ENCODE measurements around the gene SHB. TPM values are rescaled to one million over a fixed set of nuclear protein-coding genes. Genes with fewer than 3 reads are reported as not detected.
A peak's percentile ranks its signal among the peaks of the same experiment; 100 is the strongest.

Gene SHB
- total and polyA plus RNA-seq, 2 experiments from 2014 or later = 20.8 to 48.3 TPM

GRCh38 chr9:37999588-38000189, 69.3 kb downstream of the SHB start:
- TF ChIP-seq EZH2phosphoT487 (IDR thresholded peaks at IDR 0.05; ENCODE audit: low read depth, severe bottlenecking, unreplicated experiment) (no peak), EZH2 (IDR thresholded peaks at IDR 0.05; ENCODE audit: borderline replicate concordance) (no peak)
- TF ChIP-seq, protein P1, sequence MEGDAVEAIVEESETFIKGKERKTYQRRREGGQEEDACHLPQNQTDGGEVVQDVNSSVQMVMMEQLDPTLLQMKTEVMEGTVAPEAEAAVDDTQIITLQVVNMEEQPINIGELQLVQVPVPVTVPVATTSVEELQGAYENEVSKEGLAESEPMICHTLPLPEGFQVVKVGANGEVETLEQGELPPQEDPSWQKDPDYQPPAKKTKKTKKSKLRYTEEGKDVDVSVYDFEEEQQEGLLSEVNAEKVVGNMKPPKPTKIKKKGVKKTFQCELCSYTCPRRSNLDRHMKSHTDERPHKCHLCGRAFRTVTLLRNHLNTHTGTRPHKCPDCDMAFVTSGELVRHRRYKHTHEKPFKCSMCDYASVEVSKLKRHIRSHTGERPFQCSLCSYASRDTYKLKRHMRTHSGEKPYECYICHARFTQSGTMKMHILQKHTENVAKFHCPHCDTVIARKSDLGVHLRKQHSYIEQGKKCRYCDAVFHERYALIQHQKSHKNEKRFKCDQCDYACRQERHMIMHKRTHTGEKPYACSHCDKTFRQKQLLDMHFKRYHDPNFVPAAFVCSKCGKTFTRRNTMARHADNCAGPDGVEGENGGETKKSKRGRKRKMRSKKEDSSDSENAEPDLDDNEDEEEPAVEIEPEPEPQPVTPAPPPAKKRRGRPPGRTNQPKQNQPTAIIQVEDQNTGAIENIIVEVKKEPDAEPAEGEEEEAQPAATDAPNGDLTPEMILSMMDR (IDR thresholded peaks at IDR 0.05; ENCODE audit: poor library complexity) = no peak
- Histone ChIP-seq H3K36me3 (replicated peaks; ENCODE audit: insufficient read depth, low read depth) (no peaks in the 10 kb centered on the region), H3K27ac (peak overlapping the region; percentile 44), H3K9me2 (replicated peaks; ENCODE audit: insufficient read depth) (no peaks in the 10 kb centered on the region), H3K9me3 (ENCODE audit: low read depth) (no peaks in the 10 kb centered on the region), H3K79me2 (peaks cover 78% of the 10 kb centered on the region), H3K4me1 (ENCODE audit: insufficient read depth) (peaks cover 37% of the 10 kb centered on the region), H3K4me3 (no peak overlapping the region), H3K27me3 (no peaks in the 10 kb centered on the region), H2AFZ (no peak overlapping the region), H4K20me1 (ENCODE audit: insufficient read depth, poor library complexity, severe bottlenecking) (no peaks in the 10 kb centered on the region), H3K4me2 (no peak overlapping the region)
- 73% methylated on average over 11 of the region's 11 CpGs for WGBS (ENCODE audit: low lambda C conversion rate, missing lambda C conversion rate)
- DNase-seq (ENCODE audit: low spot score) = peak; percentile 52

DNA sequence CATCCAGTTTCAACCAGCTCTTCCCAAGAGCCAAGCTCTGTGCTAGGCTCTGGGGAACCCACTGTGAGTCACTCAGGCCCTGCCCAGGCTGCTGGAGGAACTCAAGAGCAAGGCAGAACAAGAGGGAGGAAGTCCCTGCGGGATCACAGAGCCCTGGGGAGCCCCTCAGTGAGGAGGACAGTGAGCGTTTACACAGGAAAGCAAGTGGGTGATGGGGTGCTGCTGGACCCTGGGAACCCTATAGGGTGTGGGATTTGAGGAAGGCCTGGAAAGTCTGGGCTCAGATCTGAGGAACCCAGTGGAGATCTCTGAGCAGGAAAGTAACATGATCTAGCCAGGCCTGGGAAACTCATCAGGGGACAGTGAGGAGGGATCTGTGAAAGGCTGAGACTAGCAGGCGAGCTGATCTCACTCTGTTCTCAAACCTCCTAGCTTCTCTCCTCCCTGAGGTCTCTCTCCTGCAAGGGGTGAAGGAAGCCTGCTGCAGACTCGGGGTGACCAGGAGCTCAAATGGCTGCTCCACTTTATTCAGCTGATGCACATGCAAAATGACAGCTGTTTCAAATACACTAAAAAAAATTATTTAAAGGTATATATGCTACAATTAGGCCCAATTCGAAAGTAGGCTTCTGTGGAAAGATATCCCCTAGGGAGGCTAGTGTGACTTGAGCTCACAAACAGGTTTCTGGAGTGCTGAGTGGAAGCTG, 70.0 kb downstream of the SHB start:
- H3K9me3 ChIP-seq (ENCODE audit: low read depth) = no peaks in the 10 kb centered on the region
- H3K27ac ChIP-seq = peak overlapping the region; percentile 10
- no peak overlapping the region for H3K4me3 ChIP-seq
- no peaks in the 10 kb centered on the region for H3K9me2 ChIP-seq (replicated peaks; ENCODE audit: insufficient read depth)
- DNase-seq (ENCODE audit: low spot score) = no peak
- no peaks in the 10 kb centered on the region for H3K36me3 ChIP-seq (replicated peaks; ENCODE audit: insufficient read depth, low read depth)
- H2AFZ ChIP-seq = no peak overlapping the region
- WGBS (ENCODE audit: low lambda C conversion rate, missing lambda C conversion rate) = 85% methylated on average over 5 of the region's 5 CpGs
- peaks cover 76% of the 10 kb centered on the region for H3K79me2 ChIP-seq
- H3K27me3 ChIP-seq = no peaks in the 10 kb centered on the region
- no peak overlapping the region for H3K4me2 ChIP-seq
- no peaks in the 10 kb centered on the region for H4K20me1 ChIP-seq (ENCODE audit: insufficient read depth, poor library complexity, severe bottlenecking)
- TF ChIP-seq EZH2 (IDR thresholded peaks at IDR 0.05; ENCODE audit: borderline replicate concordance) (no peak), EZH2phosphoT487 (IDR thresholded peaks at IDR 0.05; ENCODE audit: low read depth, severe bottlenecking, unreplicated experiment) (no peak)
- TF ChIP-seq, protein P1 (IDR thresholded peaks at IDR 0.05; ENCODE audit: poor library complexity) = no peak
- peaks cover 43% of the 10 kb centered on the region for H3K4me1 ChIP-seq (ENCODE audit: insufficient read depth)

GRCh38 chr9:37997636-37998374, 71.2 kb downstream of the SHB start:
- H3K9me3 ChIP-seq (ENCODE audit: low read depth) = no peaks in the 10 kb centered on the region
- no peaks in the 10 kb centered on the region for H3K9me2 ChIP-seq (replicated peaks; ENCODE audit: insufficient read depth)
- TF ChIP-seq, protein P1 (IDR thresholded peaks at IDR 0.05; ENCODE audit: poor library complexity) = no peak
- TF ChIP-seq EZH2phosphoT487 (IDR thresholded peaks at IDR 0.05; ENCODE audit: low read depth, severe bottlenecking, unreplicated experiment) = no peak
- no peak for TF ChIP-seq EZH2 (IDR thresholded peaks at IDR 0.05; ENCODE audit: borderline replicate concordance)
- peaks cover 43% of the 10 kb centered on the region for H3K4me1 ChIP-seq (ENCODE audit: insufficient read depth)
- H4K20me1 ChIP-seq (ENCODE audit: insufficient read depth, poor library complexity, severe bottlenecking) = no peaks in the 10 kb centered on the region
- no peaks in the 10 kb centered on the region for H3K27me3 ChIP-seq
- H2AFZ ChIP-seq = no peak overlapping the region
- DNase-seq (ENCODE audit: low spot score) = peak; percentile 59
- peaks cover 75% of the 10 kb centered on the region for H3K79me2 ChIP-seq
- peak overlapping the region; percentile 41 for H3K4me2 ChIP-seq
- peak overlapping the region; percentile 10 for H3K27ac ChIP-seq
- H3K4me3 ChIP-seq = no peak overlapping the region
- no peaks in the 10 kb centered on the region for H3K36me3 ChIP-seq (replicated peaks; ENCODE audit: insufficient read depth, low read depth)
- 35% methylated on average over 15 of the region's 15 CpGs for WGBS (ENCODE audit: low lambda C conversion rate, missing lambda C conversion rate)
